Gastrocnemius medialis (tissue), 4 donors: Measurements from ENCODE around the gene PWWP2A. TPM values are rescaled to one million over a fixed set of nuclear protein-coding genes. Genes with fewer than 3 reads are reported as not detected.
"Not testable (repeated sequence)": the region's sequence is repeated elsewhere in the genome, so short reads cannot be mapped to it uniquely, and the experiment has no call there.

Experiments
- ATAC-seq, 2 donors: fragments of 150-250 bp; one replicate each; pipeline ENCODE4 v1.9.1; 2016
- DNase-seq, 2 donors: peaks; one replicate each; pipeline ENCODE4 v3.0.0-alpha.2; 2019
- H3K27ac ChIP-seq, 4 donors: fragments of 200-600 bp; sonication (generic); 1 replicate in 1 of 4; 2 replicates in 3 of 4; pipeline ENCODE4 v1.5.1; 2016 to 2018; ENCODE audit warnings: mild to moderate bottlenecking in 2 of 4, moderate library complexity in 1 of 4
- H3K27me3 ChIP-seq, 3 donors: fragments of 200-600 bp; sonication (generic) in 2 of 3; 1 replicate in 1 of 3; 2 replicates in 2 of 3; pipeline versions ENCODE4 v1.5.1 to v1.6.0; 2016 to 2019; ENCODE audit warnings: mild to moderate bottlenecking in 1 of 3, moderate library complexity in 1 of 3
- H3K36me3 ChIP-seq, 2 donors: fragments of 200-600 bp; sonication (generic) in 1 of 2; one replicate each; pipeline ENCODE4 v1.5.1; 2017 to 2018
- H3K4me1 ChIP-seq, 2 donors: fragments of 200-600 bp; sonication (generic) in 1 of 2; one replicate each; pipeline ENCODE4 v1.5.1; 2016 to 2017; ENCODE audit warnings: mild to moderate bottlenecking in 2 of 2
- H3K4me3 ChIP-seq, 4 donors: fragments of 200-600 bp; sonication (generic) in 3 of 4; 1 replicate in 1 of 4; 2 replicates in 3 of 4; pipeline ENCODE4 v1.5.1; 2016 to 2019; ENCODE audit warnings: mild to moderate bottlenecking in 2 of 4
- H3K9me3 ChIP-seq, 3 donors: fragments of 200-600 bp; sonication (generic) in 2 of 3; 1 replicate in 1 of 3; 2 replicates in 2 of 3; pipeline ENCODE4 v1.5.1; 2016 to 2019
- POLR2A ChIP-seq, 2 donors: fragments of 450-650 bp; IDR thresholded peaks; one replicate each; pipeline ENCODE4 v1.6.1; 2017; ENCODE audit warnings: antibody characterized with exemption in 2 of 2, mild to moderate bottlenecking in 2 of 2, moderate library complexity in 2 of 2
- in situ Hi-C, 4 donors: fragments of 200-750 bp; cut with MboI; loops; one replicate each; pipeline versions ENCODE4 v1.15.0 to v1.8.0; 2017; ENCODE audit warnings: low sequenced_read_pairs in 4 of 4
- intact Hi-C: fragments of 100-400 bp; cut with DNase I; formaldehyde crosslinking; loops from one replicate; pipeline ENCODE4 v1.15.1; 2023; ENCODE audit warnings: low total_unique reads
- total RNA-seq, 4 donors: library from RNA; depleted of rRNA; stranded (reverse); fragments of >200 nt; gene quantifications; one replicate each; pipeline versions ENCODE4 v1.1.0 to v1.2.3, GENCODE V29; 2016
- TF ChIP-seq, protein P1 (sequence below), 5 experiments: fragments of 450-650 bp in 3 of 5; fragments of 200-600 bp in 2 of 5; sonication (generic) in 2 of 5; IDR thresholded peaks in 4 of 5; conservative IDR thresholded peaks in 1 of 5; 1 replicate in 4 of 5; 2 replicates in 1 of 5; pipeline ENCODE4 v1.5.1; 2016 to 2019; ENCODE audit warnings: antibody characterized with exemption in 5 of 5, mild to moderate bottlenecking in 3 of 5, moderate library complexity in 3 of 5

The PWWP2A gene
- total RNA-seq, 4 donors from 2014 or later = 5.4 to 13.3 (median 8.6) TPM

DNA sequence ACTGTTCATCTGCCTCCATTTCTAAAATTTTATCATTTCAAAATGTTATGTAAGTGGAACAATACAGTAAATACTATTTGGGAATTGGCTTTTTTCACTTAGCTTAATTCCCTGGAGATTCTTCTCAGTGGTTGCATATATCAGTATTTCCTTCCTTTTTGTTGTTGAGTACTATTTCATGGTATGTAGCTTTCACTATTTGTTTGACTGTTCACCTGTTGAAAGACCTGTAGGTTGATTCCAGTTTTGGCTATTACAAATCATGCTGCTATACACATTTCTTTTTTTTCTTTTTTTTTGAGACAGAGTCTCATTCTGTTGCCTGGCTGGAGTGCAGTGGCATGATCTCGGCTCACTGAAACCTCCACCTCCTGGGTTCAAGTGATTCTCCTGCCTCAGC, 33.0 kb upstream of the PWWP2A start:
- Histone ChIP-seq H3K27me3 (no peaks in the 10 kb centered on the region), H3K27ac (no peak overlapping the region), H3K4me1 (no peaks in the 10 kb centered on the region), H3K4me3 (no peak overlapping the region), H3K36me3 (no peaks in the 10 kb centered on the region), H3K9me3 (no peaks in the 10 kb centered on the region)
- no peak for ATAC-seq
- DNase-seq = no peak
- in situ Hi-C loops = no loop called here
- intact Hi-C loops = no loop called here
- TF ChIP-seq POLR2A (IDR thresholded peaks at IDR 0.05) = no peak
- TF ChIP-seq, protein P1, sequence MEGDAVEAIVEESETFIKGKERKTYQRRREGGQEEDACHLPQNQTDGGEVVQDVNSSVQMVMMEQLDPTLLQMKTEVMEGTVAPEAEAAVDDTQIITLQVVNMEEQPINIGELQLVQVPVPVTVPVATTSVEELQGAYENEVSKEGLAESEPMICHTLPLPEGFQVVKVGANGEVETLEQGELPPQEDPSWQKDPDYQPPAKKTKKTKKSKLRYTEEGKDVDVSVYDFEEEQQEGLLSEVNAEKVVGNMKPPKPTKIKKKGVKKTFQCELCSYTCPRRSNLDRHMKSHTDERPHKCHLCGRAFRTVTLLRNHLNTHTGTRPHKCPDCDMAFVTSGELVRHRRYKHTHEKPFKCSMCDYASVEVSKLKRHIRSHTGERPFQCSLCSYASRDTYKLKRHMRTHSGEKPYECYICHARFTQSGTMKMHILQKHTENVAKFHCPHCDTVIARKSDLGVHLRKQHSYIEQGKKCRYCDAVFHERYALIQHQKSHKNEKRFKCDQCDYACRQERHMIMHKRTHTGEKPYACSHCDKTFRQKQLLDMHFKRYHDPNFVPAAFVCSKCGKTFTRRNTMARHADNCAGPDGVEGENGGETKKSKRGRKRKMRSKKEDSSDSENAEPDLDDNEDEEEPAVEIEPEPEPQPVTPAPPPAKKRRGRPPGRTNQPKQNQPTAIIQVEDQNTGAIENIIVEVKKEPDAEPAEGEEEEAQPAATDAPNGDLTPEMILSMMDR (IDR thresholded peaks at IDR 0.05 in 4 of 5, conservative IDR thresholded peaks at IDR 0.05 in 1 of 5) = no peak

DNA sequence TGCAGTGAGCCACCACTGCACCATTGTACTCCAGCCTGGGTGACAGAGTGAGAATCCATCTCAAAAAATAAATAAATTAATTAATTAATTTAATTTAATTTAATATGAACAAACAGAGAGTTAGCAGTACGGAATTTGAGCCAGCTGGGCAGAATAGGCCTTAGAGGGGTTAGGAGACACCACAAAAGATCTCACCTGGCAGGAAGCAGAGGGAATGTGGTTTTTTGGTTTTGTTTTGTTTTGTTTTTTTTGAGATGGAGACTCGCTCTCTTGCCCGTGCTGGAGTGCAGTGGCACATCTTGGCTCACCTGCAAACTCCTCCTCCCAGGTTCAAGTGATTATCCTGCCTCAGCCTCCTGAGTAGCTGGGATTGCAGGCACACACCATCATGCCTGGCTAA, 31.8 kb upstream of the PWWP2A start:
- intact Hi-C loops = no loop called here
- in situ Hi-C loops = no loop called here
- no peaks in the 10 kb centered on the region for H3K4me1 ChIP-seq

DNA sequence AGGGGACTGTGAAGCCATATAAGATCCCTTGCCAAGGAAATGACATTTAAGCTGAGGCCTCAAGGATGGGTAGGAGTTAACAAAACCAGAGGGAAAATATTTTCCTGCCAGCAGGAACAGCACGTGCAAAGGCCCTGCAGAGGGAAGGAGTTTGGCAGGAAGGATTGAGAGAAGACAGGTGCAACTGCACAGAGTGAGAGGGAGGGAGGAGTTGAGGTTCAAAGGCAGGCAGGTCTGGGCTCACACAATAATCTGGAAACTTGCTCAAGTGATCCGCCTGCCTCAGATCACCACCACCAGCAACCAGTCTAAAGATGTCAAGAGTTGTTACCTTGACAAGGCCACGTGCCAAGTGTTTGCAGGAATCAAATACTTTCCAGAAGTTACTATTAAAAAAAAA, 31.1 kb upstream of the PWWP2A start:
- Histone ChIP-seq H3K9me3 (no peaks in the 10 kb centered on the region), H3K27ac (no peak overlapping the region), H3K4me3 (no peak overlapping the region), H3K4me1 (no peaks in the 10 kb centered on the region), H3K27me3 (no peaks in the 10 kb centered on the region), H3K36me3 (no peaks in the 10 kb centered on the region)
- no peak for ATAC-seq
- in situ Hi-C loops (no loop called here), intact Hi-C loops (no loop called here)
- DNase-seq = no peak
- TF ChIP-seq POLR2A (IDR thresholded peaks at IDR 0.05) = no peak
- TF ChIP-seq, protein P1 (IDR thresholded peaks at IDR 0.05 in 4 of 5, conservative IDR thresholded peaks at IDR 0.05 in 1 of 5) = no peak

More for the DNA sequence above, 31.8 kb upstream of the PWWP2A start:
- Histone ChIP-seq H3K27me3 (no peaks in the 10 kb centered on the region), H3K27ac (no peak overlapping the region), H3K9me3 (no peaks in the 10 kb centered on the region), H3K4me3 (no peak overlapping the region), H3K36me3 (no peaks in the 10 kb centered on the region)
- TF ChIP-seq, protein P1 (IDR thresholded peaks at IDR 0.05 in 4 of 5, conservative IDR thresholded peaks at IDR 0.05 in 1 of 5) = no peak
- no peak for TF ChIP-seq POLR2A (IDR thresholded peaks at IDR 0.05)
- DNase-seq = no peak
- ATAC-seq = no peak

DNA sequence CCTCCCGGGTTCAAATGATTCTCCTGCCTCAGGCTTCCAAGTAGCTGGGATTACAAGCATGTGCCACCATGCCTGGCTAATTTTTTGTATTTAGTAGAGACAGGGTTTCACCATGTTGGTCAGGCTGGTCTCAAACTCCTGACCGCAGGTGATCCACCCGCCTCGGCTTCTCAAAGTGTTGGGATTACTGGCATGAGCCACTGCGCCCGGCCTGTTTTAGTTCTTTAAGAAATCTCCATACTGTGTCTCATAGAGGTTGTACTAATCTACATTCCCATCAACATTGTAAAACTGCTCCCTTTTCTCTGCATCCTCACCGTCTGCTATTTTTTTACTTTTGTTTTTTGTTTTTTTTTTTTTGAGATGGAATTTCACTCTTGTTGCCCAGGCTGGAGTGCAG, 25.2 kb upstream of the PWWP2A start:
- H3K4me3 ChIP-seq, intact Hi-C loops, H3K27ac ChIP-seq, H3K27me3 ChIP-seq, in situ Hi-C loops, H3K36me3 ChIP-seq, ATAC-seq, H3K4me1 ChIP-seq, H3K9me3 ChIP-seq, DNase-seq: not testable (repeated sequence)

DNA sequence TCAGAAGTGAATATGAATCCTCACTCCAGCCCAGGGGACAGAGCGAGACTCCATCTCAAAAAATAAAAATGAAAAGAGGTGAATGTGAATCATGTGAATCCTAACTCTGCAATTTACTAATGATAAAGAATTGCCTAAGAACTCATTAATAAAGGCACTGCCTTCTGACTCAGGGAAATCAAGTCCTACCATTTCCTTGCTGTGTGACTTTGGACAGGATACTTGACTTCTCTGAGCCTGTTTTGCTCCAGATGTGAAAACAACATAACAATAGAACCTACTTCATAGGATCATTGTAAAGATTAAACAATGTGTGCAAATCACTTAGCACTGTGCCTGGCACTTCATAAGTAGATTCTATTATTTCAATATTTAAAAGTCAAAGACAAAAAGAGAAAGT, 15.1 kb upstream of the PWWP2A start:
- intact Hi-C loops (no loop called here), in situ Hi-C loops (no loop called here)
- no peak overlapping the region for H3K4me3 ChIP-seq
- no peaks in the 10 kb centered on the region for H3K36me3 ChIP-seq
- no peak overlapping the region for H3K27ac ChIP-seq
- DNase-seq (no peak), ATAC-seq (no peak)
- TF ChIP-seq POLR2A (IDR thresholded peaks at IDR 0.05) = no peak
- TF ChIP-seq, protein P1 (IDR thresholded peaks at IDR 0.05 in 4 of 5, conservative IDR thresholded peaks at IDR 0.05 in 1 of 5) = no peak
- peaks cover 4% of the 10 kb centered on the region in 2 donors for H3K4me1 ChIP-seq
- no peaks in the 10 kb centered on the region for H3K27me3 ChIP-seq
- no peaks in the 10 kb centered on the region for H3K9me3 ChIP-seq
